Esophagus muscularis mucosa (tissue), 3 donors: Measurements from ENCODE around the gene EMID1.

ENCODE experiments used
- CTCF ChIP-seq, 3 experiments: fragments of 200-600 bp in 2 of 3; fragments of 450-650 bp in 1 of 3; sonication (generic) in 2 of 3; IDR thresholded peaks; one replicate each; pipeline ENCODE4 v1.5.1; 2017 to 2019; ENCODE audit warnings: antibody characterized with exemption in 3 of 3, mild to moderate bottlenecking in 2 of 3, moderate library complexity in 1 of 3
- POLR2A ChIP-seq: fragments of 450-650 bp; IDR thresholded peaks from one replicate; pipeline ENCODE4 v1.6.1; 2017; ENCODE audit warnings: antibody characterized with exemption, moderate library complexity, mild to moderate bottlenecking, low read depth

DNA sequence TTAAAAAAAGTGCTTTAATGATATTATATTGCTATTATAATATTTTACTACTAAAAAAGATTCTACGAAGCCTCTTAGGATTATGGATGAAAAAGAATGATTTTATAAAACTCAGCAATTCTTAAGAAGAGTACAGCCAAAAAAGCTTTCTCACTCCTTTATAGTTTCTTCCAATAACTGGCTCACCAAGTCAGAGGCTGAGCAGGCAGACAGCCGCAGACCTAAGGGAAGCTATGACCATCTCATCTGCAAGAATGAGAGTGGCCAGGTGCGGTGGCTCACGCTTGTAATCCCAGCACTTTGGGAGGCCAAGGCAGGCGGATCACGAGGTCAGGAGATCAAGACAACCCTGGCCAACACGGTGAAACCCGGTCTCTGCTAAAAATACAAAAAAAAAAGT lies 12.7 kb upstream of the EMID1 start:
- TF ChIP-seq POLR2A = no peak
- TF ChIP-seq CTCF (IDR thresholded peaks at IDR 0.05) = no peak
